Mesendoderm (in vitro differentiated cells): ENCODE results near the gene CLRN1.
A peak's percentile ranks its signal among the peaks of the same experiment; 100 is the strongest.

Experiments
- DNase-seq: peaks from one replicate; pipeline ENCODE4 v3.0.0; 2013
- H2AK5ac ChIP-seq: 2 replicates; pipeline ENCODE4 v1.6.1; 2013; ENCODE audit warnings: low read length, inconsistent platforms
- H2BK120ac ChIP-seq: 2 replicates; pipeline ENCODE4 v1.6.1; 2013; ENCODE audit warnings: low read depth, mild to moderate bottlenecking, low read length, moderate library complexity, mixed read lengths
- H2BK15ac ChIP-seq: replicated peaks from 2 replicates; pipeline ENCODE4 v1.6.1; 2013; ENCODE audit warnings: low read depth, mild to moderate bottlenecking, moderate library complexity
- H2BK5ac ChIP-seq: 2 replicates; pipeline ENCODE4 v1.6.1; 2013; ENCODE audit warnings: low read length, inconsistent platforms
- H3K18ac ChIP-seq: 2 replicates; pipeline ENCODE4 v1.6.1; 2013; ENCODE audit warnings: mild to moderate bottlenecking, low read length, mixed read lengths
- H3K23ac ChIP-seq: one replicate; pipeline ENCODE4 v1.6.1; 2013; ENCODE audit warnings: low read length
- H3K27ac ChIP-seq: 2 replicates; pipeline ENCODE4 v1.5.1; 2013; ENCODE audit warnings: low read depth, mild to moderate bottlenecking, inconsistent platforms, low read length, moderate library complexity
- H3K27me3 ChIP-seq: 2 replicates; pipeline ENCODE4 v1.6.1; 2013; ENCODE audit warnings: low read length, control low read depth, mild to moderate bottlenecking, inconsistent platforms; ENCODE audit not compliant: insufficient read depth, poor library complexity
- H3K36me3 ChIP-seq: 2 replicates; pipeline ENCODE4 v1.6.1; 2013; ENCODE audit warnings: low read length, inconsistent platforms; ENCODE audit not compliant: control insufficient read depth, insufficient read depth
- H3K4ac ChIP-seq: one replicate; pipeline ENCODE4 v1.6.1; 2013; ENCODE audit warnings: low read depth, mild to moderate bottlenecking, low read length, moderate library complexity
- H3K4me1 ChIP-seq: 2 replicates; pipeline ENCODE4 v1.6.1; 2013; ENCODE audit warnings: low read depth, low read length, inconsistent platforms; ENCODE audit not compliant: control insufficient read depth
- H3K4me2 ChIP-seq: 2 replicates; pipeline ENCODE4 v1.6.1; 2013; ENCODE audit warnings: low read length
- H3K4me3 ChIP-seq: 2 replicates; pipeline ENCODE4 v1.5.1; 2013; ENCODE audit warnings: mild to moderate bottlenecking, low read length
- H3K56ac ChIP-seq: one replicate; pipeline ENCODE4 v1.6.1; 2013; ENCODE audit warnings: low read length
- H3K79me1 ChIP-seq: 2 replicates; pipeline ENCODE4 v1.6.1; 2013; ENCODE audit warnings: low read length, inconsistent platforms
- H3K79me2 ChIP-seq: 2 replicates; pipeline ENCODE4 v1.6.1; 2013; ENCODE audit warnings: mild to moderate bottlenecking, low read length; ENCODE audit not compliant: control insufficient read depth, insufficient read depth
- H3K9ac ChIP-seq: 2 replicates; pipeline ENCODE4 v1.6.1; 2013; ENCODE audit warnings: low read length, inconsistent platforms
- H4K5ac ChIP-seq: one replicate; pipeline ENCODE4 v1.6.1; 2013; ENCODE audit warnings: low read length
- H4K8ac ChIP-seq: one replicate; pipeline ENCODE4 v1.6.1; 2013; ENCODE audit warnings: low read depth, mild to moderate bottlenecking, control low read depth, low read length, moderate library complexity
- WGBS: extraction: QIAGEN DNeasy Blood & Tissue Kit; methylation state at CpG from one replicate; pipeline ENCODE4 v1.1.7; 2013; ENCODE audit warnings: low lambda C conversion rate, missing lambda C conversion rate; ENCODE audit not compliant: insufficient coverage; ENCODE audit errors: extremely low coverage; 5-methylcytosine and 5-hydroxymethylcytosine counted together

The CLRN1 gene

DNA sequence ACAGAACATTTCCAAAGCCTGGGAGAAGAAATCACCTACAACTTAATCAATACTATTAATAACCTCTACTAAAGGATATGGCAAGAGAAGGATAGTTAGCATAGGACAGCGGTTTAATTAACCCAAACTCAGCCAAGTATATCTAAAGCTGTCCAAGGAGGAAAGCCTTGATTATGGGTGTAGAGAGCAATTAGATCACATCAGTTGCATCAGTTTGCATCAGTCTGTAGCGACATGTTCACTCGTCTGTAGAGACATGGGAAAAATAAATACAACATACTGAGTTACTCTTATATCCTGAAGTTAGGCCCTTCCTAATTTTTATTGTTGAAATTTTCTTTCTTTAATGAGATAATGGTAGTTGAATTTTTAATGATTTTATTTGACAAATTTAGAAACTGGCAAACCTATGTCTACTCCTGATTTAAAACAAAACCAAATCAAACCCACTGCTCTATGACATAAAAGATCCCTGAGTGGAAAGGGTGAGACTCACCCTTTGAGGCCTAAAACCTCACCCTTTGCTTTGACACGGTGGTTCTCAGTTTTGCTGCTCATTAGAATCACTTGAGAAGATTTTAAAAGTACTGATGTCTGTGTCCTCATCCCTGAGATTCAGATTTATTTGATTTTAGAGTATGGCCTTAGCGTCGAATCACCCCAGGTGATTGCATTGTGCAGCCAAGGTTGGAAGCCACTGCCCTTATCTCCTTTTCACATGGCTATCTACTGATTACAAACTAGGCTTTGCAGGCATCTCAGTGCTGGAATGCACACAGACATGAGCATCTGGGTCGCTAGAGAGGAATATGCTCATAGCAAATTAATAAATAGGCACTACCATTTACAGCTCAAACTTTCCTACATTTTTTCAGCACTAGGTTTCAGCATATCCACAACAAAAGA lies 2.8 kb upstream of the CLRN1 start:
- Histone ChIP-seq H3K79me2 (no peaks in the 10 kb centered on the region), H2BK5ac (no peak overlapping the region), H3K4me1 (no peaks in the 10 kb centered on the region), H2AK5ac (no peak overlapping the region), H3K23ac (no peak overlapping the region), H3K27me3 (no peaks in the 10 kb centered on the region), H3K18ac (no peak overlapping the region), H3K4ac (no peak overlapping the region), H2BK15ac (no peak overlapping the region), H4K8ac (no peak overlapping the region), H3K36me3 (no peaks in the 10 kb centered on the region), H3K56ac (no peak overlapping the region), H3K27ac (no peak overlapping the region), H3K4me2 (no peak overlapping the region), H3K79me1 (no peaks in the 10 kb centered on the region), H3K4me3 (no peak overlapping the region), H3K9ac (no peak overlapping the region), H4K5ac (no peak overlapping the region), H2BK120ac (no peak overlapping the region)
- DNase-seq, result peak; percentile 55
- WGBS, result no CpG with 5 or more reads among the region's 7 CpGs

DNA sequence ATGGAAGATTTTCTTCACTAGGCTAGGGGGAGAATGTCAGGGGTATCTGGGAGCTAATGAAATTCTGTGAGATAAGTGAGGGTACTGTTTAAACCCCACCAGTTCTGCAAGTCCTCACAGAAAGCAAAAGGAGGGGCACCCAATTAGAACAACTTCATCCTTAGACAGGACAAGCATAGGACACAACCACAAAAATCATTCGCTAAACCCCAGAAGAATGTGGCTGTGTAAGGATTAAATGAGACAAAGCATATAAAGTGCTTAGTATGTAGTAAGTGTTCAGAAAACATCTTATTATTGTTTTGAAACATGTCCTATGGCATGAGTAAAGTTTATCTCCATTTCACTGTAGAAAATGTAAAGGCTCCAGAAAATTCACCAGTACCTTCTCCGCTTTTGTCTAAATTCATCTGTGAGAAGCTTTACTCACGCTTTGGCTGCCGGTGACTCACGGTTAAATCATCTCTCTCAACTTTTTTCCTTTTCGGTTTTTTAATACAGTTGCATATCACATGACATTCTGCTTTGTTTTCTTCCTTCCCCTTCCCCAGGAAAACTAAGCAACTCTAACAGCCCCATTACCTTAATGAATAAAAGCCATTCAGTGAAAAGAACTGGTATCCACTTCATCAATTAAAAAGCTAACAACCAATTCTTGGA lies 1.7 kb downstream of the CLRN1 start:
- peak; percentile 30 for DNase-seq
- H2BK120ac ChIP-seq, result no peak overlapping the region

GRCh38 chr3:150968341-150969035 lies 4.0 kb downstream of the CLRN1 start:
- Histone ChIP-seq H3K9ac (no peak overlapping the region), H2BK120ac (no peak overlapping the region), H3K4me2 (no peak overlapping the region), H3K4ac (no peak overlapping the region), H3K4me1 (no peaks in the 10 kb centered on the region), H2BK15ac (no peak overlapping the region), H2AK5ac (no peak overlapping the region), H3K27me3 (no peaks in the 10 kb centered on the region), H3K4me3 (no peak overlapping the region), H3K56ac (no peak overlapping the region), H4K8ac (no peak overlapping the region), H3K27ac (no peak overlapping the region), H2BK5ac (no peak overlapping the region), H3K79me1 (no peaks in the 10 kb centered on the region), H3K79me2 (no peaks in the 10 kb centered on the region), H3K18ac (no peak overlapping the region), H3K23ac (no peak overlapping the region), H4K5ac (no peak overlapping the region), H3K36me3 (no peaks in the 10 kb centered on the region)
- no peak for DNase-seq
- WGBS, result no CpG with 5 or more reads among the region's 4 CpGs

More for the DNA sequence above, 1.7 kb downstream of the CLRN1 start:
- no peaks in the 10 kb centered on the region for H3K79me1 ChIP-seq
- no peak overlapping the region for H4K8ac ChIP-seq
- no peaks in the 10 kb centered on the region for H3K36me3 ChIP-seq
- H3K79me2 ChIP-seq, result no peaks in the 10 kb centered on the region
- no peaks in the 10 kb centered on the region for H3K4me1 ChIP-seq
- H2AK5ac ChIP-seq, result no peak overlapping the region
- H3K27ac ChIP-seq, result no peak overlapping the region
- H3K4ac ChIP-seq, result no peak overlapping the region
- H3K9ac ChIP-seq, result no peak overlapping the region
- no peak overlapping the region for H3K4me3 ChIP-seq
- WGBS, result no CpG with 5 or more reads among the region's 6 CpGs
- H3K27me3 ChIP-seq, result no peaks in the 10 kb centered on the region
- no peak overlapping the region for H3K56ac ChIP-seq
- no peak overlapping the region for H3K4me2 ChIP-seq
- H2BK15ac ChIP-seq, result no peak overlapping the region
- no peak overlapping the region for H4K5ac ChIP-seq
- H3K23ac ChIP-seq, result no peak overlapping the region
- H2BK5ac ChIP-seq, result no peak overlapping the region
- H3K18ac ChIP-seq, result no peak overlapping the region

DNA sequence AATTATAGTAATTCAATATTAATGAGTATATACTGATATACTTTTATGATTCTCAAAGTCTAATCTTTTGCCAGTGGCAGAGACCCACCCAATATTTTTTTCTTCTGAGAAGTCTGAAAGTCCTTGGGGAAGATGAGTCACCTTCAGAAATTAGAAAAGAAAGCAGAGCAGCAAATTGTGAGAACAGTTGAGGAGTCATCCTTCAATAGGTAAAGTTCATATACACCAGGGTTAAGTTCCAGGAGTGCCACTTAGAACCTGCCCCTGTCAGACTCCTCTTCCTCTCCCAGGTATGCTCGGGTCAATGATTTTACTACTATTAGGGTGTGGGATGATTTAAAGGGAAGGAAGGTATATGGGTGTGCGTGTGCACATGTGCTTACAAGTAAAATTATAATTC lies 7.1 kb downstream of the CLRN1 start:
- Histone ChIP-seq H3K56ac (no peak overlapping the region), H3K4me2 (no peak overlapping the region), H3K23ac (no peak overlapping the region), H2BK15ac (no peak overlapping the region), H2AK5ac (no peak overlapping the region), H3K27me3 (no peaks in the 10 kb centered on the region), H3K4me1 (no peaks in the 10 kb centered on the region), H3K9ac (no peak overlapping the region), H4K5ac (no peak overlapping the region), H2BK5ac (no peak overlapping the region), H3K4ac (no peak overlapping the region), H3K4me3 (no peak overlapping the region), H3K27ac (no peak overlapping the region), H3K18ac (no peak overlapping the region), H3K79me2 (no peaks in the 10 kb centered on the region), H4K8ac (no peak overlapping the region), H2BK120ac (no peak overlapping the region), H3K79me1 (no peaks in the 10 kb centered on the region), H3K36me3 (no peaks in the 10 kb centered on the region)
- DNase-seq, result no peak
- no CpG with 5 or more reads among the region's 2 CpGs for WGBS

DNA sequence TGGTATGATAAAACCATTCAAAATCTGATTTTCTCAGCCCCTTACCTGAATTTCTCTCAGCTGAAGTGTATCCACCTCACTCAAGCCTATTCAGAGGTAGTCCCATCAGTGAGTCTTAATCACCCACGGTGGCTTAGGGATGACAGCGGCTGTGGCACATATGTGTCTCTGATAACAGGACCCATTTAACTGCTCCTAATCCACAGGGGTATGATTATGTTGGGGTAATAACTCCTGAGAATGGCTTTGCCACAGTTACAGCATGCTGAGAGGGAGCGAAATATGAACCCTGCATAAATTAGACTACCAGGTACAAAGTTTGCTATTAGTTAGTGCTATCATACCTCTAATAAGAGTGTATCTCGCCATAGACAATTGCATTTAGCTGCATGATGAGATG lies 10.6 kb downstream of the CLRN1 start:
- no peak overlapping the region for H3K4ac ChIP-seq
- no peak overlapping the region for H3K9ac ChIP-seq
- no peak overlapping the region for H3K4me3 ChIP-seq
- H3K4me2 ChIP-seq, result no peak overlapping the region
- no peak overlapping the region for H4K8ac ChIP-seq
- no peak overlapping the region for H3K56ac ChIP-seq
- DNase-seq, result no peak
- no peaks in the 10 kb centered on the region for H3K4me1 ChIP-seq
- H2BK15ac ChIP-seq, result no peak overlapping the region
- H2BK5ac ChIP-seq, result no peak overlapping the region
- no peaks in the 10 kb centered on the region for H3K79me1 ChIP-seq
- no peak overlapping the region for H4K5ac ChIP-seq
- H3K23ac ChIP-seq, result no peak overlapping the region
- no peaks in the 10 kb centered on the region for H3K27me3 ChIP-seq
- no peak overlapping the region for H3K18ac ChIP-seq
- H3K79me2 ChIP-seq, result no peaks in the 10 kb centered on the region
- H3K27ac ChIP-seq, result no peak overlapping the region
- no peaks in the 10 kb centered on the region for H3K36me3 ChIP-seq
- WGBS, result no CpG with 5 or more reads among the region's 4 CpGs
- H2AK5ac ChIP-seq, result no peak overlapping the region
- H2BK120ac ChIP-seq, result no peak overlapping the region
